ENCODE measurements around the gene PCDHGA7. TPM values are rescaled to one million over a fixed set of nuclear protein-coding genes. Genes with fewer than 3 reads are reported as not detected.
"Not testable (repeated sequence)": the region's sequence is repeated elsewhere in the genome, so short reads cannot be mapped to it uniquely, and the experiment has no call there.

The PCDHGA7 gene
- polyA plus RNA-seq, 3 donors = 2.2 to 2.5 (median 2.5) TPM

- not testable (repeated sequence) for DNase-seq
These were observed 12.1 kb downstream of the PCDHGA7 start for GRCh38 chr5:141394401-141395187.

GRCh38 chr5:141397756-141398551, 15.4 kb downstream of the PCDHGA7 start, which contains the start of gene PCDHGB5:
Gene PCDHGB5, plus strand, starts transcription at chr5:141397947. Its CDS starts 181 bp downstream, at chr5:141398128.
- DNase-seq = not testable (repeated sequence)

DNA sequence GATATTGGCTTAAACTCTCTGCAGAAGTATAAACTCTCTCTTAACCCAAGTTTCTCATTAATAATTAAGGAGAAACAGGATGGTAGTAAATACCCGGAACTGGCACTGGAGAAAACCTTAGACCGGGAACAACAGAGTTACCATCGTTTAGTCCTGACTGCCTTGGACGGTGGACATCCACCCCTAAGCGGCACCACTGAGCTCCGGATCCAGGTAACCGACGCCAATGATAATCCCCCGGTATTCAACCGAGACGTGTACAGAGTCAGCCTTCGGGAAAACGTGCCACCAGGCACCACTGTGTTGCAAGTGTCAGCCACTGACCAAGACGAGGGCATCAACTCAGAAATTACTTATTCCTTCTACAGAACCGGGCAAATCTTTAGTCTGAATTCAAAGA, 16.1 kb downstream of the PCDHGA7 start:
- no peak for DNase-seq

- DNase-seq = no peak
These were observed 17.2 kb downstream of the PCDHGA7 start for GRCh38 chr5:141399555-141400258.

DNA sequence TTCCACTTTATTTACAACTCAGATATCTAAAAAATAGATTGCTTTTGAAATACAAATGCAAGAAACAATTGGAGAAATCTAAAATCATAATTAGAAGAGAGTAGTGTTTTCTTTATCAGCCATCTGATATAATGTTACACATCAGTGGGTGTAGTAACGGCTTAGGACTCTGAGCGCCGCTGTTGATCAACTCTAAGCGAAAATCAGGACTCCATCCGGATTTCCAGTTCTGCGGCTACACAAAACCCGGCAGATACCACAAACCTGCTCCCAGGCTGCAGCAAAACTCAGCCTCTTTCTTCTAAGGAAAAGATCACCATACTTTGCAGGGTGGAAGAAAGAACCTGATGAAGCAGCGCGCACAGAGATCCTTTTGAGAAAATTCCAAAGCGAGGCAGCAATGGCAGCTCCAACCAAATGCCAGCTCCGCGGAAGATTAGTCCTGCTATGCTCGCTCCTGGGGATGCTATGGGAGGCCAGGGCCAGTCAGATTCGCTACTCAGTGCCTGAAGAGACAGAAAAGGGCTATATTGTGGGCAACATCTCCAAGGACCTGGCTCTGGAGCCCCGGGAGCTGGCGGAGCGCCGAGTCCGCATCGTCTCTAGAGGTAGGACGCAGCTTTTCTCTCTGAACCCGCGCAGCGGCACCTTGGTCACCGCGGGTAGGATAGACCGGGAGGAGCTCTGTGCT, 20.2 kb downstream of the PCDHGA7 start, which contains the start of gene PCDHGA9:
TSS of gene PCDHGA9 (plus strand) at position 226 of the 691 bp plus-strand sequence. CDS start at position 401, 175 bp downstream.
- no peak for DNase-seq

DNA sequence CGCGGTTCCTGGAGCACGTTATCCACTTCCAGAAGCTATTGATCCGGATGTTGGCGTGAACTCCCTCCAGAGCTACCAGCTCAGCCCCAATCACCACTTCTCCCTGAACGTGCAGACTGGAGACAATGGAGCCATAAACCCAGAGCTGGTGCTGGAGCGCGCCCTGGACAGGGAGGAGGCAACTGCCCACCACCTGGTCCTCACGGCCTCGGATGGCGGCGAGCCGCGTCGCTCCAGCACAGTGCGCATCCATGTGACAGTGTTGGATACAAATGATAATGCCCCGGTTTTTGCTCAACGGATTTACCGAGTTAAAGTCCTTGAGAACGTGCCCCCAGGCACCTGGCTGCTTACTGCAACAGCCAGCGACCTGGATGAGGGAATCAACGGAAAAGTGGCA, 20.8 kb downstream of the PCDHGA7 start:
- DNase-seq = no peak

DNA sequence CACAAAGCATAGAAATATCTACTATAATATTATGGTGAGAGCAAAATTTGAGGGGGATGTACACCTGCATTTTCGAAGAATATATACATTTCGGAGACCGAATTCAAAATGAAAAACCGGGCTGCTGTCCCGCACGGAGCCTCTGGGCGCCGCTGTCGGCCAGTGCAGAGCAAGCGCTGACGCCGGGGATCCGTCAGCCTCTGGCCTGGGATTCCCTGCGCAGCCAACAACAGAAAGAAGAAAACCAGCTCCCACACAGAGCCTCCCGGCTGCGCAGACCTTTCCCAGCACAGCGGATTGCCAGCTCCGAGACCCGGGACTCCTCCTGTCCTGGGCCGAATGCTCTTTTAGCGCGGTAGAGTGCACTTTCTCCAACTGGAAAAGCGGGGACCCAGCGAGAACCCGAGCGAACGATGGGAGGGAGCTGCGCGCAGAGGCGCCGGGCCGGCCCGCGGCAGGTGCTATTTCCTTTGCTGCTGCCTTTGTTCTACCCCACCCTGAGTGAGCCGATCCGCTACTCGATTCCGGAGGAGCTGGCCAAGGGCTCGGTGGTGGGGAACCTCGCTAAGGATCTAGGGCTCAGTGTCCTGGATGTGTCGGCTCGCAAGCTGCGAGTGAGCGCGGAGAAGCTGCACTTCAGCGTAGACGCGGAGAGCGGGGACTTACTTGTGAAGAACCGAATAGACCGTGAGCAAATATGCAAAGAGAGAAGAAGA, 25.4 kb downstream of the PCDHGA7 start, which contains the start of gene PCDHGB6:
TSS of gene PCDHGB6 (plus strand) at position 232 of the 716 bp plus-strand sequence. CDS start at position 414, 182 bp downstream.
- not testable (repeated sequence) for DNase-seq

DNA sequence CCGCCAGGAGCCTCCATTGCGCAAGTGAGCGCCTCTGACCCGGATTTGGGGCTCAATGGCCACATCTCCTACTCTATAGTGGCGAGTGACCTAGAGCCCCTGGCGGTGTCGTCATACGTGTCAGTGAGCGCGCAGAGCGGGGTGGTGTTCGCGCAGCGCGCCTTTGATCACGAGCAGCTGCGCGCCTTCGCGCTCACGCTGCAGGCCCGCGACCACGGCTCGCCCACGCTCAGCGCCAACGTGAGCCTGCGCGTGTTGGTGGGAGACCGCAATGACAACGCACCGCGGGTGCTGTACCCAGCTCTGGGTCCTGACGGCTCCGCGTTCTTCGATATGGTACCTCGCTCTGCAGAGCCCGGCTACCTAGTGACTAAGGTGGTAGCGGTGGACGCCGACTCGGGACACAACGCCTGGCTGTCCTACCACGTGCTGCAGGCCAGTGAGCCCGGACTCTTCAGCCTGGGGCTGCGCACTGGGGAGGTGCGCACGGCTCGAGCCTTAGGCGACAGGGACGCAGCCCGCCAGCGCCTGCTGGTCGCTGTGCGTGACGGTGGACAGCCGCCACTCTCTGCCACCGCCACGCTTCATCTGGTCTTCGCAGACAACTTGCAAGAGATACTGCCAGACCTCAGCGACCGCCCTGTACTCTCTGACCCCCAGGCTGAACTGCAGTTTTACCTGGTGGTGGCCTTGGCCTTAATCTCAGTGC, 27.2 kb downstream of the PCDHGA7 start:
- DNase-seq = no peak

DNA sequence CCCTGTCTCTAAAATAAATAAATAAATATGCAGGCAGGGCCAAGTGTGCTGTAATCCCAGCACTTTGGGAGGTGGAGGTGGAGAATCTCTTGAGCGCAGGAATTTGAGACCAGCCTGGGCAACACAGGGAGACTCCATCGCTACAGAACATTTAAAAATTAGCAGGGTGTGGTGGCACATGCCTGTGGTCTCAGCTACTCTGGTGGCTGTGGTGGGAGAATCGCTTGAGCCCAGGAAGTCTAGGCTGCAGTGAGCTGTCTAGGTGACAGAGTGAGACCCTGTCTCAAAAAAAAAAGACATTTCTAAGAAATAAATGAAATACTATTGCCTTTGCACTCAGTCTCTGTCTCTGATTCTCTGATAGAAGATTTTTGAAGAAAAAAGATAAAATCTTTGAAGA, 29.0 kb downstream of the PCDHGA7 start:
- DNase-seq = no peak

DNA sequence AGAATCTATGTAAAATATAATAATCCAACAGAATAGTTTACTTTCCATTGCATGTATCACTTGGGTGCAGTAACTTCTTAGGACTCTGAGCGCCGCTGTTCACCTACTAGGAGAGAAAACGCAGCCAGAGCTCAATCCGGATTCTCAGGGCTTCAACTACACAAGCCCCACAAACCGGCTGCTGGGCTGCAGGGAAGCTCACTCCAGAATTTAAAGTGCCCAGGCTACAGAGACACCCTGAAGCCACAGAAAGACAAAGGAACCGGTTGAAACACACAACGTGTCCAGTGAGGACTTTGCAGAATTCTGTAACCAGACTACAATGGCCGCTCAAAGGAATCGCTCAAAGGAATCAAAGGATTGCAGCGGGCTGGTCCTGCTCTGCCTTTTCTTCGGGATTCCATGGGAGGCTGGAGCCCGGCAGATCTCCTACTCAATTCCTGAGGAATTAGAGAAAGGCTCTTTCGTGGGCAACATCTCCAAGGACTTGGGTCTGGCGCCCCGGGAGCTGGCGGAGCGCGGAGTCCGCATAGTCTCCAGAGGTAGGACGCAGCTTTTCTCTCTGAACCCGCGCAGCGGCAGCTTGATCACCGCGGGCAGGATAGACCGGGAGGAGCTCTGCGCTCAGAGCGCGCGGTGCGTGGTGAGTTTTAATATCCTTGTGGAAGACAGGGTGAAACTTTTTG, 30.5 kb downstream of the PCDHGA7 start, which contains the start of gene PCDHGA10:
TSS of gene PCDHGA10 (plus strand) at position 134 of the 686 bp plus-strand sequence. CDS start at position 323, 189 bp downstream.
- no peak for DNase-seq

DNA sequence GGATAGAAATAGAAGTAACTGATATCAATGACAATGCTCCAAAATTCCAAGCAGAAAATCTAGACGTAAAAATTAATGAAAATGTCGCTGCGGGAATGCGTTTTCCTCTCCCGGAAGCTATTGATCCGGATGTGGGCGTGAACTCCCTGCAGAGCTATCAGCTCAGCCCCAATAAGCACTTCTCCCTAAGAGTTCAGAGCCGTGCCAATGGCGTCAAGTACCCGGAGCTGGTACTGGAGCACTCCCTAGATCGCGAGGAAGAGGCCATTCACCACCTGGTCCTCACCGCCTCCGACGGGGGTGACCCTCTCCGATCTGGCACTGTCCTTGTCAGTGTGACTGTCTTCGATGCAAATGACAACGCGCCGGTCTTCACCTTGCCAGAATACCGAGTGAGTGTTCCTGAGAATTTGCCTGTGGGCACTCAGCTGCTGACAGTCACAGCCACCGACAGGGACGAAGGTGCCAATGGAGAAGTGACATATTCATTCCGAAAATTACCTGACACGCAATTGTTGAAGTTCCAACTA, 31.1 kb downstream of the PCDHGA7 start:
- no peak for DNase-seq

DNA sequence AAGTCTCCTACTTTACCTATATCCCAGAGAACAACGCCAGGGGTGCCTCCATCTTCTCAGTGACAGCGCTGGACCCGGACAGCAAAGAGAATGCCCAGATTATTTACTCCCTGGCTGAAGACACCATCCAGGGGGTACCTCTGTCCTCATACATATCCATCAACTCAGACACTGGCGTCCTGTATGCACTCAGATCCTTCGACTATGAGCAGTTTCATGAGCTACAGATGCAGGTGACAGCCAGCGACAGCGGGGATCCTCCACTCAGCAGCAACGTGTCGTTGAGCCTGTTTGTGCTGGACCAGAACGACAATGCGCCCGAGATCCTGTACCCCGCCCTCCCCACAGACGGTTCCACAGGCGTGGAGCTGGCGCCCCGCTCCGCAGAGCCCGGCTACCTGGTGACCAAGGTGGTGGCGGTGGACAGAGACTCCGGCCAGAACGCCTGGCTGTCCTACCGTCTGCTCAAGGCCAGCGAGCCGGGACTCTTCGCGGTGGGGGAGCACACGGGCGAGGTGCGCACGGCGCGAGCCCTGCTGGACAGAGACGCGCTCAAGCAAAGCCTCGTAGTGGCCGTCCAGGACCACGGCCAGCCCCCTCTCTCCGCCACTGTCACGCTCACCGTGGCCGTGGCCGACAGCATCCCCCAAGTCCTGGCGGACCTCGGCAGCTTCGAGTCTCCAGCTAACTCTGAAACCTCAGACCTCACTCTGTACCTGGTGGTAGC, 32.2 kb downstream of the PCDHGA7 start:
- DNase-seq = not testable (repeated sequence)

GRCh38 chr5:141415275-141415618, 32.7 kb downstream of the PCDHGA7 start:
- DNase-seq = not testable (repeated sequence)

DNA sequence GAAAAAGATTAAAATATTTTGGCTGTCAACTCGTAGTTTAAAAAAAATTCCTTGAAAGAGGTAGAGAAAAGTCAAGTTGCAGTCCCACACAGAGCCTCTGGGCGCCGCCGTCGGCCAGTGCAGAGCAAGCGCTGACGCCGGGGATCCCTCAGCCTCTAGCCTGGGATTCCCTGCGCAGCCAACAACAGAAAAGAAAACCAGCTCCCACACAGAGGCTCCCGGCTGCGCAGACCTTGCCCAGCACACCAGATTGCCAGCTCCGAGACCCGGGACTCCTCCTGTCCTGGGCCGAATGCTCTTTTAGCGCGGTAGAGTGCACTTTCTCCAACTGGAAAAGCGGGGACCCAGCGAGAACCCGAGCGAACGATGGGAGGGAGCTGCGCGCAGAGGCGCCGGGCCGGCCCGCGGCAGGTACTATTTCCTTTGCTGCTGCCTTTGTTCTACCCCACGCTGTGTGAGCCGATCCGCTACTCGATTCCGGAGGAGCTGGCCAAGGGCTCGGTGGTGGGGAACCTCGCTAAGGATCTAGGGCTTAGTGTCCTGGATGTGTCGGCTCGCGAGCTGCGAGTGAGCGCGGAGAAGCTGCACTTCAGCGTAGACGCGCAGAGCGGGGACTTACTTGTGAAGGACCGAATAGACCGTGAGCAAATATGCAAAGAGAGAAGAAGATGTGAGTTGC, 35.1 kb downstream of the PCDHGA7 start, which contains the start of gene PCDHGB7:
TSS of gene PCDHGB7 (plus strand) at position 184 of the 679 bp plus-strand sequence. CDS start at position 367, 183 bp downstream.
- DNase-seq = peak; percentile 42

GRCh38 chr5:141419074-141419880, 36.7 kb downstream of the PCDHGA7 start:
- DNase-seq = no peak

DNA sequence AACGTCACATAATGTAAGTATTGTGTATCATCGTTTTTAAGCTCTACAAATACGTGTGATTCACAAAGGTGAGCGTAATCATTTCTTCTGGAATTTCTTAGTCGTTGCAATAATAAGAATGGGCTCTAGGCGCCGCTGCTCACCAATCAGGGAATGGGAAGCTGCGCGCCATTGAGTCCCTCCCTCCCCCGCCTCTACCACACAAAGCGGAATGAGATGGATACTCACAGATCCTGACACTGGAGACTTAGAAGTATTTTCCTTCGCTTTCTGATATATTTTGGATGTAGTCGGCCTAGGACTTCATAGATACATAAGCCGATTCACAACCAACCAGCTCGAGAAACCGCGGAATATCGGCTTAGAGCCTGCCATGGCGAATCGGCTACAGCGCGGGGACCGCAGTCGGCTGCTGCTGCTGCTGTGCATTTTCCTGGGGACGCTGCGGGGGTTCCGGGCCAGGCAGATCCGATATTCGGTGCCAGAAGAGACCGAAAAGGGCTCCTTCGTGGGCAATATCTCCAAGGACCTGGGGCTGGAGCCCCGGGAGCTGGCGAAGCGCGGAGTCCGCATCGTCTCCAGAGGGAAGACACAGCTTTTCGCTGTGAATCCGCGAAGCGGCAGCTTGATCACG, 38.4 kb downstream of the PCDHGA7 start, which contains the start of gene PCDHGA11:
TSS of gene PCDHGA11 (plus strand) at position 197 of the 634 bp plus-strand sequence. CDS start at position 374, 177 bp downstream.
- peak; percentile 29 for DNase-seq
